ENCODE data around the gene MAP3K2. TPM values are rescaled to one million over a fixed set of nuclear protein-coding genes. Genes with fewer than 3 reads are reported as not detected.

Gene MAP3K2
- total and polyA plus RNA-seq, 5 donors from 2014 or later, result 48.4 to 95.7 (median 50.6) TPM

DNA sequence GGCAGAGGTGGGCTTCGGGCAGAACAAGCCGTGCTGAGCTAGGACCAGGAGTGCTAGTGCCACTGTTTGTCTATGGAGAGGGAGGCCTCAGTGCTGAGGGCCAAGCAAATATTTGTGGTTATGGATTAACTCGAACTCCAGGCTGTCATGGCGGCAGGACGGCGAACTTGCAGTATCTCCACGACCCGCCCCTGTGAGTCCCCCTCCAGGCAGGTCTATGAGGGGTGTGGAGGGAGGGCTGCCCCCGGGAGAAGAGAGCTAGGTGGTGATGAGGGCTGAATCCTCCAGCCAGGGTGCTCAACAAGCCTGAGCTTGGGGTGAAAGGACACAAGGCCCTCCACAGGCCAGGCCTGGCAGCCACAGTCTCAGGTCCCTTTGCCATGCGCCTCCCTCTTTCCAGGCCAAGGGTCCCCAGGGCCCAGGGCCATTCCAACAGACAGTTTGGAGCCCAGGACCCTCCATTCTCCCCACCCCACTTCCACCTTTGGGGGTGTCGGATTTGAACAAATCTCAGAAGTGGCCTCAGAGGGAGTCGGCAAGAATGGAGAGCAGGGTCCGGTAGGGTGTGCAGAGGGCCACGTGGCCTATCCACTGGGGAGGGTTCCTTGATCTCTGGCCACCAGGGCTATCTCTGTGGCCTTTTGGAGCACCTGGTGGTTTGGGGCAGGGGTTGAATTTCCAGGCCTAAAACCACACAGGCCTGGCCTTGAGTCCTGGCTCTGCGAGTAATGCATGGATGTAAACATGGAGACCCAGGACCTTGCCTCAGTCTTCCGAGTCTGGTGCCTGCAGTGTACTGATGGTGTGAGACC lies 30.7 kb upstream of the MAP3K2 start, which contains the start of gene PROC:
Gene PROC (plus strand): TSS at position 128 of the 812 bp plus-strand sequence. CDS start 1,516 bp downstream, outside the sequence.
- Histone ChIP-seq H3K36me3 (ENCODE audit: control insufficient read depth, insufficient read depth, low read length) (no peaks in the 10 kb centered on the region), H3K9me3 (ENCODE audit: control insufficient read depth in 2 of 2, low read length in 2 of 2) (no peaks in the 10 kb centered on the region), H3K4me3 (ENCODE audit: low read depth, low read length) (no peak within 1 kb of the TSS), H3K4me1 (ENCODE audit: control insufficient read depth, insufficient read depth, low read length, poor library complexity, severe bottlenecking) (peaks cover 24% of the 10 kb centered on the region), H3K27me3 (ENCODE audit: control insufficient read depth, insufficient read depth, low read length) (peaks cover 4% of the 10 kb centered on the region), H3K27ac (ENCODE audit: insufficient read depth, low read length, poor library complexity, severe bottlenecking) (no peak within 1 kb of the TSS)
- Mint-ChIP-seq H3K27me3 (peaks cover 20% of the 10 kb centered on the region), H3K27ac (peak within 1 kb of the TSS; percentile 36 to 75 (median 48)), H3K4me1 (peaks cover 0 to 28% (median 15%) of the 10 kb centered on the region in 4 donors), H3K9me3 (no peaks in the 10 kb centered on the region), H3K4me3 (peak within 1 kb of the TSS; percentile 41 to 87 (median 82)), H3K36me3 (no peaks in the 10 kb centered on the region)
- no peak for ATAC-seq (ENCODE audit: low read depth in 2 of 2)
- no peak for DNase-seq

DNA sequence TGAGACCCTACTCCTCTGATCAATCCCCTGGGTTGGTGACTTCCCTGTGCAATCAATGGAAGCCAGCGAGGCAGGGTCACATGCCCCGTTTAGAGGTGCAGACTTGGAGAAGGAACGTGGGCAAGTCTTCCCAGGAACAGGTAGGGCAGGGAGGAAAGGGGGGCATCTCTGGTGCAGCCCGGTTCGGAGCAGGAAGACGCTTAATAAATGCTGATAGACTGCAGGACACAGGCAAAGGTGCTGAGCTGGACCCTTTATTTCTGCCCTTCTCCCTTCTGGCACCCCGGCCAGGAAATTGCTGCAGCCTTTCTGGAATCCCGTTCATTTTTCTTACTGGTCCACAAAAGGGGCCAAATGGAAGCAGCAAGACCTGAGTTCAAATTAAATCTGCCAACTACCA lies 29.6 kb upstream of the MAP3K2 start:
- peaks cover 0 to 2% of the 10 kb centered on the region in 2 experiments for H3K9me3 ChIP-seq (ENCODE audit: control insufficient read depth in 2 of 2, low read length in 2 of 2)
- ATAC-seq (ENCODE audit: low read depth in 2 of 2) (no peak), DNase-seq (no peak)
- Mint-ChIP-seq H3K36me3 (no peaks in the 10 kb centered on the region), H3K27me3 (peaks cover 9% of the 10 kb centered on the region), H3K4me1 (peaks cover 0 to 26% (median 13%) of the 10 kb centered on the region in 4 donors), H3K4me3 (peak overlapping the region; percentile 41 to 87 (median 82)), H3K27ac (peak overlapping the region; percentile 36 to 75 (median 48)), H3K9me3 (peaks cover 0 to 2% (median 0%) of the 10 kb centered on the region in 7 donors)
- H3K4me1 ChIP-seq (ENCODE audit: control insufficient read depth, insufficient read depth, low read length, poor library complexity, severe bottlenecking), result peaks cover 14% of the 10 kb centered on the region
- peaks cover 4% of the 10 kb centered on the region for H3K27me3 ChIP-seq (ENCODE audit: control insufficient read depth, insufficient read depth, low read length)
- no peak overlapping the region for H3K4me3 ChIP-seq (ENCODE audit: low read depth, low read length)
- H3K36me3 ChIP-seq (ENCODE audit: control insufficient read depth, insufficient read depth, low read length), result no peaks in the 10 kb centered on the region
- no peak overlapping the region for H3K27ac ChIP-seq (ENCODE audit: insufficient read depth, low read length, poor library complexity, severe bottlenecking)

DNA sequence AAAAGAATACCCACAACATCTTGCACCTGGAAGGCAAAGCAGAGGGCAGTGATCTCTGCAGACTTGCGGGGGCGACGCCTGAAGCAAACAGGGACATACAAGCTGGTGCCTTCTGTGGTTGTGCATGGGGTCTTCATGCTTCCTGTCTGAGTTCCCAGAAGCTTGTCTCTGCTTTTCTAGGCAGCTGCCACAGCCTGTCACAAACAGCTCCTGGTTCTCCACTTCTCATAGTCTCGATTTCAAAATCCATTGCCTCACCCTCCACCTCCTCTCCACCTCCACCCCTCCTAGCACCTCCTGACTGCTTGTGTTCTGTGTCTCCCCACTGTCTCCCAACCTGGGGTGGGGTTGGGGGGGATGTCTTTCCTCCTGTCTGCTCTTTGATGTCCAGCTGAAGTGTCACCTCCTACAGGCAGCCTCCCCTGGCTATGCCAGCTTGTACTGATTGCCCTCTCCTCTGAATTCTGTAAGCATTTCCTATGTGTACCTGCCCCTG lies 28.8 kb upstream of the MAP3K2 start:
- DNase-seq (peak in 1 of 3 donors; percentile 41), ATAC-seq (ENCODE audit: low read depth in 2 of 2) (no peak)
- Mint-ChIP-seq H3K36me3 (no peaks in the 10 kb centered on the region), H3K9me3 (peaks cover 0 to 2% (median 0%) of the 10 kb centered on the region in 7 donors), H3K4me1 (peaks cover 3 to 28% (median 14%) of the 10 kb centered on the region in 4 donors), H3K27ac (peak overlapping the region; percentile 7 to 93 (median 75)), H3K27me3 (peaks cover under 1% of the 10 kb centered on the region), H3K4me3 (peak overlapping the region; percentile 78 to 90 (median 86))
- H3K27me3 ChIP-seq (ENCODE audit: control insufficient read depth, insufficient read depth, low read length), result no peaks in the 10 kb centered on the region
- peaks cover 0 to 2% of the 10 kb centered on the region in 2 experiments for H3K9me3 ChIP-seq (ENCODE audit: control insufficient read depth in 2 of 2, low read length in 2 of 2)
- no peaks in the 10 kb centered on the region for H3K36me3 ChIP-seq (ENCODE audit: control insufficient read depth, insufficient read depth, low read length)
- H3K4me3 ChIP-seq (ENCODE audit: low read depth, low read length), result peak overlapping the region; percentile 63
- no peak overlapping the region for H3K27ac ChIP-seq (ENCODE audit: insufficient read depth, low read length, poor library complexity, severe bottlenecking)
- H3K4me1 ChIP-seq (ENCODE audit: control insufficient read depth, insufficient read depth, low read length, poor library complexity, severe bottlenecking), result peaks cover 15% of the 10 kb centered on the region

DNA sequence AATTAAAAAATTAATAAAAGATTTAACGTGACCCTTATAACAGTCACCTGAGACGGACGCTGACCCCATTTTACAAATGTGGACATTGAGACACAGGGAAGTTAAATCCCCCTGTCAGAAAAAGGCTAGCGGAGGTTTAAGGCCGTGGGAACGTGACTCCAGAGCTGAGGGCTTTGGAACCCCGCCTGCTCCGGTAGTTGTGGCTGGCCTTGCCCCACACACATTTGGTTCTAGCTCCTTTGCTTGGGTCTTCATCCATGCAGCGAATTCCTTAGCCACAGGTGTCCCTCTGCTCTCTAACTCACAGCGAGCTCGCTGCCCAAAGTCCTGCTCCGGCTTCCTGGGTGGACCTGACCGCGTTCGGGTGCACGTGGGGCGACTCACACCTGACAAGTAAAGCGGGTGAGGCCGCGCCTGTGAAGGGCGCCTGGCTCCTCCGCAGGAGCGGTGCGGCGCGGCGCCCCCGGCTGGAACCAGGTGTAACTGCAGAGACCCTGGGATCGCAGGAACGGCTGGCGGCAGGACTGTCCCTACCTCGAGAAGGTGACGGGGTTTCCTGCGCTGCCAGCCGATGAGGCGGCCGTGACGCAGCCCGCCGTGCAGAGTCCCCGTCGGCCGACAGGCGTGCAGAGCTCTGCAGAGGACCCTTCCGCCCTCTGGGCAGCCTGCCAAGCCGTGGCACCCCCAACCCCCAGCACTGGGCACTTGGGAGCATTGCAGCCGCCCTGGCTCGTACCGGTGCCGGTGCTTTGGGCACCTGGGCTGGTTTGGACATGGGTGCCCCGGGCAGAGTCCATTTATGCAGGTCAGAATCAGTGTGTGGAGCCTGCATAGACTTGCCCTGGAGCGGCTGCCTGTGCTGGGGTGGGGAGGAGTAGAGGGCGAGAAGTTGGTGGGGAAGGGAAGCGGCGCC lies 28.1 kb upstream of the MAP3K2 start:
- no peaks in the 10 kb centered on the region for H3K36me3 ChIP-seq (ENCODE audit: control insufficient read depth, insufficient read depth, low read length)
- H3K36me3 Mint-ChIP-seq, result no peaks in the 10 kb centered on the region
- peak overlapping the region; percentile 78 to 90 (median 86) for H3K4me3 Mint-ChIP-seq
- peaks cover 0 to 2% (median 0%) of the 10 kb centered on the region in 7 donors for H3K9me3 Mint-ChIP-seq
- ATAC-seq (ENCODE audit: low read depth in 2 of 2), result peak; percentile 89 to 95
- H3K27ac ChIP-seq (ENCODE audit: insufficient read depth, low read length, poor library complexity, severe bottlenecking), result no peak overlapping the region
- no peaks in the 10 kb centered on the region for H3K27me3 ChIP-seq (ENCODE audit: control insufficient read depth, insufficient read depth, low read length)
- H3K4me3 ChIP-seq (ENCODE audit: low read depth, low read length), result peak overlapping the region; percentile 63
- H3K27me3 Mint-ChIP-seq, result no peaks in the 10 kb centered on the region
- H3K4me1 ChIP-seq (ENCODE audit: control insufficient read depth, insufficient read depth, low read length, poor library complexity, severe bottlenecking), result peaks cover 22% of the 10 kb centered on the region
- H3K27ac Mint-ChIP-seq, result peak overlapping the region in 2 of 3 donors; percentile 75 to 93
- DNase-seq, result peak; percentile 74 to 89 (median 78)
- peaks cover 0 to 2% of the 10 kb centered on the region in 2 experiments for H3K9me3 ChIP-seq (ENCODE audit: control insufficient read depth in 2 of 2, low read length in 2 of 2)
- H3K4me1 Mint-ChIP-seq, result peaks cover 9 to 35% (median 20%) of the 10 kb centered on the region in 4 donors

DNA sequence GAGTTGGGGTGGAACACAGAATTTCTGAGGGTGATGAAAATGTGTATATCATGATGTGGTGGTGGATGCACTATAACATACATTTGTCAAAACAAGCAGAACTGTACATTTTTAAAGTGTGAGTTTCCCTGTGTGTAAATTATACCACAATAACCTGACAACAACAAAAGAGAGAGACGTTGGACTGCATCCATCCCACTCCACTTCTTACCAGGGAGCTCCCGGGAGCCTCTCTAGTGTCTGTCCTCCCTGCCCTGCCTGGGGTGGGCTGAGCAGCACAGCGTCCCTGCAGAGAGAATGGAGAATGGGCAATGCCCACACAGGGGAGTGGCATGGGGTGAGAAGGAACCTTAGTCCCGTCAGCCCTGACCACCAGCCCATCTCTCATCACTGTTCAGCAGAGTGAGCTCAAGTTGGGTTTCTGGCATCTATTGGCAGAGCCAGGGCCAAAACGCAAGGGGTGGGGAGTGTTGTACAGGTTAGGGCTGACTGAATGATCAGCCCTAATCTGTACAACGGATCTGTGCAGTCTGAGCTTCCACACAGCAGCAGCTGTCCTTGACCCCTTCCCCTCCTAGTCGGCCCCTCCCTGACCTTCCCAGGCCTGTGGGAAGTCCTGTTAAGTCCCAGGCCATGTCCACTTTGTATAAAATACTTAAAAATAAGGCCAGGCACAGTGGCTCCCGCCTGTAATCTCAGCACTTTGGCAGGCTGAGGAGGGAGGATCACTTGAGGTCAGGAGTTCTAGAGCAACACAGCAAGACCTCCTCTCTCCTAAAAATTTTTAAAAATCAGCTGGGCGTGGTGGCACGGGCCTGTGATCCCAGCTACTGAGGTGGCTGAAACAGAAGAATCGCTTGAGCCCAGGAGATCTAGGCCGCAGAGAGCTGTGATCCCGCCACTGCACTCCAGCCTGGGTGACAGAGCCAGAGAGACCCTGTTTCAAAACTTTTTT lies 27.1 kb upstream of the MAP3K2 start:
- peaks cover 0 to 2% of the 10 kb centered on the region in 2 experiments for H3K9me3 ChIP-seq (ENCODE audit: control insufficient read depth in 2 of 2, low read length in 2 of 2)
- no peak for ATAC-seq (ENCODE audit: low read depth in 2 of 2)
- peak overlapping the region in 3 of 4 donors; percentile 46 to 78 (median 57) for H3K4me3 Mint-ChIP-seq
- H3K36me3 ChIP-seq (ENCODE audit: control insufficient read depth, insufficient read depth, low read length), result no peaks in the 10 kb centered on the region
- peaks cover 28% of the 10 kb centered on the region for H3K4me1 ChIP-seq (ENCODE audit: control insufficient read depth, insufficient read depth, low read length, poor library complexity, severe bottlenecking)
- H3K27me3 ChIP-seq (ENCODE audit: control insufficient read depth, insufficient read depth, low read length), result no peaks in the 10 kb centered on the region
- no peaks in the 10 kb centered on the region for H3K36me3 Mint-ChIP-seq
- peaks cover 0 to 2% (median 0%) of the 10 kb centered on the region in 7 donors for H3K9me3 Mint-ChIP-seq
- no peak overlapping the region for H3K27ac ChIP-seq (ENCODE audit: insufficient read depth, low read length, poor library complexity, severe bottlenecking)
- peaks cover 13 to 40% (median 25%) of the 10 kb centered on the region in 4 donors for H3K4me1 Mint-ChIP-seq
- H3K4me3 ChIP-seq (ENCODE audit: low read depth, low read length), result no peak overlapping the region
- H3K27ac Mint-ChIP-seq, result peak overlapping the region in 1 of 3 donors; percentile 40
- no peak for DNase-seq
- no peaks in the 10 kb centered on the region for H3K27me3 Mint-ChIP-seq

DNA sequence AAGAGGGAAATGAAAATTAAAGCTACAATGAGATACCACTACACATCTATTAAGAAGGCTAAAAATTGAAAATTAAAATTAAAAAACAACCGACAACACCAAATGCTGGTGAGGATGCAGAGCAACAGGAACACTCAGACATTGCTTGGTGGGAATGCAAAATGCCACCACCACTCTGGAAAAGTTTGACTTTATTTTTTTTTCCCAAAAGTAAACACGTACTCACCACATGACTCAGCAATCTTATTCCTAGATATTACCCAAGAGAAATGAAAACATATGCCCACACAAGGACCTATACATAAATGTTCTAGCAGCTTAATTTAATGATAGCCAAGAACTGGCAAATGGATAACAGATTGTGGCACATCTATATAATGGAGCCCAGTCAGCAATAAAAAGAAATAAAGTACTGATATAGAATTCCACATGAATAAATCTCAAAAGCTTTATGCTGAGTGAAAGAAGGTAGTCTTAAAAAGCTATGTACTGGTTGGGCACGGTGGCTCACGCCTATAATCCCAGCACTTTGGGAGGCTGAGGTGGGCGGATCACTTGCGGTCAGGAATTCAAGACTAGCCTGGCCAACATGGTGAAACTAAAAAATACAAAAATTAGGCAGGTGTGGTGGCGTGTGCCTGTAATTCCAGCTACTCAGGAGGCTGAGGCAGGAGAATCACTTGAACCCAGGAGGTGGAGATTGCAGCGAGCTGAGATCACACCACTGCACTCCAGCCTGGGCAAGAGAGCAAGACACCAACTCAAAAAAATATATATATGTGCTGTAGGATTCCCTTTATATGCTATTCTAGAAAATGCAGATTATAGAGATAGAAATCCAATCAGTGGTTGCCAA lies 26.2 kb upstream of the MAP3K2 start:
- no peak overlapping the region for H3K4me3 ChIP-seq (ENCODE audit: low read depth, low read length)
- H3K4me1 ChIP-seq (ENCODE audit: control insufficient read depth, insufficient read depth, low read length, poor library complexity, severe bottlenecking), result peaks cover 28% of the 10 kb centered on the region
- no peak overlapping the region for H3K27ac ChIP-seq (ENCODE audit: insufficient read depth, low read length, poor library complexity, severe bottlenecking)
- DNase-seq (no peak), ATAC-seq (ENCODE audit: low read depth in 2 of 2) (no peak)
- no peaks in the 10 kb centered on the region for H3K36me3 ChIP-seq (ENCODE audit: control insufficient read depth, insufficient read depth, low read length)
- Mint-ChIP-seq H3K9me3 (peaks cover 0 to 2% (median 0%) of the 10 kb centered on the region in 7 donors), H3K27me3 (no peaks in the 10 kb centered on the region), H3K27ac (peak overlapping the region in 1 of 3 donors; percentile 40), H3K4me1 (peaks cover 14 to 40% (median 26%) of the 10 kb centered on the region in 4 donors), H3K36me3 (no peaks in the 10 kb centered on the region), H3K4me3 (peak overlapping the region in 3 of 4 donors; percentile 17 to 78 (median 47))
- peaks cover 0 to 2% of the 10 kb centered on the region in 2 experiments for H3K9me3 ChIP-seq (ENCODE audit: control insufficient read depth in 2 of 2, low read length in 2 of 2)
- no peaks in the 10 kb centered on the region for H3K27me3 ChIP-seq (ENCODE audit: control insufficient read depth, insufficient read depth, low read length)

Measured in CD4-positive, CD25-positive, alpha-beta regulatory T cell (primary cell).